ENCODE measurements around the gene POC1B. TPM values are rescaled to one million over a fixed set of nuclear protein-coding genes. Genes with fewer than 3 reads are reported as not detected.

Gene POC1B
- total RNA-seq, 2 donors from 2014 or later = 31.4 to 32.0 TPM

- Histone ChIP-seq H3K27me3 (no peaks in the 10 kb centered on the region), H3K9me3 (no peaks in the 10 kb centered on the region), H3K27ac (no peak overlapping the region), H3K4me1 (no peaks in the 10 kb centered on the region), H3K36me3 (no peaks in the 10 kb centered on the region), H3K9ac (ENCODE audit: low read depth in 2 of 2, low read length in 2 of 2) (no peak overlapping the region), H3K4me3 (no peak overlapping the region)
- intact Hi-C loops (cut with DNase I) = loop anchor here (10.0 kb wide), 1 partner anchor 109 kb away; no protein-coding TSS in a partner anchor
- no peak for TF ChIP-seq CTCF (IDR thresholded peaks at IDR 0.05)
- no peak for DNase-seq
These were observed 71.6 kb downstream of the POC1B start for GRCh38 chr12:89454080-89454848.

DNA sequence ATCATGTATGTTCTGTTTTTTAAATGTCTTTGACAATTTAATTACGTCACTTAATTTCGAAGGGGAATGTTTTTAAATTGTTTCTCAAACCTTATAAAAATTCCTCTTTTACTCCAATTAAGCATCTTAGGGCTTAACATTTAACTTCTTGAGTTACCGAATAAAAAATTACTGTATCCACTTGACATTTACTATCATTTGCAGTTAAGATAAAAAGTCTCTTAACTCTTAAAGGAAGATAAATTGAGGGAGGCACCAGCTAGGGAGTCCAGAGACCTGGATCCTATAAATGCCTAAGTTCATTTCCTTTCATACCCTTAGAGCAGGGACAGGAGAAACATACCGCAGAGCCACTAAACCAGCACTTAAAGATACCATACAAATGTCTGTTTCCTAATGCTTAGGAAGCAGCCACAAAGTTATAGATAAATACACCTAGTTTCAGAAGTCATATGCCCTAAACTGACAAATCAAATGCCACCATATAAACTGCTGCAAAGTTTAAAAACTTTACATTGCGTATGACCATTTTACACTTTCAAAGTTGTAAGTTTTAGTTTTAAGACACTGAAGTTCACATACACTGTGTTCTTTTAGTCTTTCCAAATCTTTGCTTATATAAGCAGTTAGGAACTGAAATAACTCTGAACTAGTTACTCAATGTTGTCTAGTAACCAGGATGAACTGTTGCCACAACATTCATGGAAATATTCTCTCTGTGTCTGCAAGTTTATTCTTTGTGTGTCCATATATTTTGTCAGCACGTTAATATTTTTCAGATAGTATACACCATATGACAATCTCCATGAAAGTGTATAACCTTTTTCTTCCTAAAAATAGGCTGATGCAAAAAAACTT is 72.5 kb downstream of the POC1B start:
- H3K4me3 ChIP-seq = no peak overlapping the region
- intact Hi-C loops (cut with DNase I) = loop anchor here (10.0 kb wide), 1 partner anchor 109 kb away; no protein-coding TSS in a partner anchor

DNA sequence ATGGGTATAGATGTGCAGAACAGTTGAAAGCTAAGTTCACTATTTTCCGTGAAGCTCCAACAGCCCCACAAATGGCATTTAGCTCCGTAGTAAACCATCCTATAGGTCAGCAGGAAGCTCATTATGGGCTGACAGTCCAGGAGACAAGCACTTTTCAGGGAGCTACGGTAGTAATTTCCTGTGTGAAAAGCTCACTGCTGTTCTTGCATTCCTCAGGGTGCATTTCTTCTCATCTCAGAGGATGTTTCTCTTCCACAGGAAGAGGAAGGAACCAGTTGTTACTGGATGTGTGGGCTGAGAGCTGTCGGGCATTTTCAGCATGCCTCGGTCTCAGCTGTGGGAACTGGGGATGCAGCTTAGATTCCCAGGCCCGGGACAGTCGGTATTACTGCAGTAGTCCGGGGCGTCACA is 74.0 kb downstream of the POC1B start:
- peak overlapping the region; percentile 30 for H3K27ac ChIP-seq
- no peak overlapping the region for H3K9ac ChIP-seq (ENCODE audit: low read depth in 2 of 2, low read length in 2 of 2)
- no peaks in the 10 kb centered on the region for H3K27me3 ChIP-seq
- no peaks in the 10 kb centered on the region for H3K4me1 ChIP-seq
- no peaks in the 10 kb centered on the region for H3K36me3 ChIP-seq
- no peaks in the 10 kb centered on the region for H3K9me3 ChIP-seq
- no peak for TF ChIP-seq CTCF (IDR thresholded peaks at IDR 0.05)
- intact Hi-C loops (cut with DNase I) = loop anchor here (10.0 kb wide), 1 partner anchor 107 kb away; no protein-coding TSS in a partner anchor
- H3K4me3 ChIP-seq = no peak overlapping the region
- no peak for DNase-seq

More for the DNA sequence above, 72.5 kb downstream of the POC1B start:
- DNase-seq = no peak
- H3K4me1 ChIP-seq = no peaks in the 10 kb centered on the region
- H3K9ac ChIP-seq (ENCODE audit: low read depth in 2 of 2, low read length in 2 of 2) = peak overlapping the region in 1 of 2 donors; percentile 5
- peak overlapping the region; percentile 29 for H3K27ac ChIP-seq
- no peaks in the 10 kb centered on the region for H3K27me3 ChIP-seq
- TF ChIP-seq CTCF (IDR thresholded peaks at IDR 0.05) = no peak
- no peaks in the 10 kb centered on the region for H3K9me3 ChIP-seq
- H3K36me3 ChIP-seq = no peaks in the 10 kb centered on the region

DNA sequence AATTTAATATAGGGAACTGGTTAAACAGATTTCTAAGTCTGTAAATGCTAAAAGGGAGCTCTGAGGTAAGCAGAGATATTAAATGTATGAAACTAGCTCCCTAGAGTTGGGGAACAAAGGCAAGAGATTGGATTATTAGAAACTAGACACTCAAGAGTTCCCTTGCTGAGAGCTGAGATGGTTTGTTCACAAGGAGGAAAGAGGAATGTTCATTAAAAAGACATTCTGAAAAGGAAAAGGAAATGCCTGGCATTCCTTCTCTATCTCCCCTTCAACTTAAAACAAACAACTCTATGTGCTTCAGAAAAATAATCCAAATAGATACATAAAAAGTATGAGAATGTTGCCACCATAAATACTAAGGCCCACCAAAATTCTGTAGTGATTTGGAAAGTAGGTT is 74.9 kb downstream of the POC1B start:
- intact Hi-C loops (cut with DNase I) = loop anchor here (10.0 kb wide), 1 partner anchor 106 kb away; no protein-coding TSS in a partner anchor
- Histone ChIP-seq H3K36me3 (no peaks in the 10 kb centered on the region), H3K27me3 (no peaks in the 10 kb centered on the region), H3K9me3 (no peaks in the 10 kb centered on the region), H3K9ac (ENCODE audit: low read depth in 2 of 2, low read length in 2 of 2) (no peak overlapping the region), H3K4me3 (no peak overlapping the region), H3K4me1 (no peaks in the 10 kb centered on the region), H3K27ac (no peak overlapping the region)
- DNase-seq = no peak
- no peak for TF ChIP-seq CTCF (IDR thresholded peaks at IDR 0.05)

DNA sequence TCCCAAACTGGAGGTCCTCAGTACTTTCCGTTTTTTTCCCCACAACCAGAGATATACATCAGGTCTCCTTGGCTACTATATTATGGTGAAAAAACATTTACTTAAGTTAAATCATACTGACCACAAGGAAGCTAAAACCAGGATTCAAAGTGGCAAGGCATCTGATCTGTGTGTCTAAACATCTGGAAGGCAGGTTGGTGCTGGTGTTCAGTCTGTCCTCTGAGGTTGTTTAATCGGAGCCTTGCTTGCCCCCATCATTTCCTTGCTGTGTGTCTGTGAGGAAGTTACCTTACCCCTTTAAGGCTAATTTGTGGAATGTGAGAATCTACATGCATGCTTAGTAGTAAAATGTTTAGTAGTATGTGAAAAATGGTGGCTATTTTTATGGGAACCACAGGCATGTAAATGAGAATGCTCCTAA is 76.9 kb downstream of the POC1B start:
- H3K4me3 ChIP-seq = no peak overlapping the region
- no peak for DNase-seq
- H3K4me1 ChIP-seq = no peaks in the 10 kb centered on the region
- no peaks in the 10 kb centered on the region for H3K27me3 ChIP-seq
- no peak overlapping the region for H3K9ac ChIP-seq (ENCODE audit: low read depth in 2 of 2, low read length in 2 of 2)
- intact Hi-C loops (cut with DNase I) = no loop called here
- no peak for TF ChIP-seq CTCF (IDR thresholded peaks at IDR 0.05)
- H3K36me3 ChIP-seq = no peaks in the 10 kb centered on the region
- H3K9me3 ChIP-seq = no peaks in the 10 kb centered on the region
- no peak overlapping the region for H3K27ac ChIP-seq
